Neutrophil (primary cell): ENCODE data around the gene FEV.

Experiments used
- H3K27ac ChIP-seq: fragments of 200-600 bp; sonication (generic); 2 replicates; pipeline ENCODE4 v1.5.1; 2016; ENCODE audit warnings: mild to moderate bottlenecking, moderate library complexity
- H3K27me3 ChIP-seq: fragments of 200-600 bp; sonication (generic); 2 replicates; pipeline ENCODE4 v1.6.0; 2016; ENCODE audit warnings: mild to moderate bottlenecking
- H3K36me3 ChIP-seq: fragments of 200-600 bp; sonication (generic); 2 replicates; pipeline ENCODE4 v1.5.1; 2017
- H3K4me1 ChIP-seq, 2 experiments: fragments of 200-600 bp in 1 of 2; sonication (generic) in 1 of 2; 1 replicate in 1 of 2; 2 replicates in 1 of 2; pipeline versions ENCODE4 v1.5.1 to v1.6.1; 2013 to 2016; ENCODE audit warnings: low read depth in 1 of 2, low read length in 1 of 2, mild to moderate bottlenecking in 1 of 2, moderate library complexity in 1 of 2; ENCODE audit not compliant: control insufficient read depth in 1 of 2, insufficient read depth in 1 of 2
- H3K4me3 ChIP-seq, 2 experiments: fragments of 200-600 bp in 1 of 2; sonication (generic) in 1 of 2; 1 replicate in 1 of 2; 2 replicates in 1 of 2; pipeline ENCODE4 v1.5.1; 2013 to 2016; ENCODE audit warnings: low read depth in 1 of 2, low read length in 1 of 2, mild to moderate bottlenecking in 1 of 2, moderate library complexity in 1 of 2
- H3K9me3 ChIP-seq: fragments of 200-600 bp; sonication (generic); 2 replicates; pipeline ENCODE4 v1.5.1; 2016
- CTCF ChIP-seq: fragments of 200-600 bp; sonication (generic); IDR thresholded peaks from 2 replicates; pipeline ENCODE4 v1.5.1; 2016; ENCODE audit warnings: antibody characterized with exemption

FEV gene

DNA sequence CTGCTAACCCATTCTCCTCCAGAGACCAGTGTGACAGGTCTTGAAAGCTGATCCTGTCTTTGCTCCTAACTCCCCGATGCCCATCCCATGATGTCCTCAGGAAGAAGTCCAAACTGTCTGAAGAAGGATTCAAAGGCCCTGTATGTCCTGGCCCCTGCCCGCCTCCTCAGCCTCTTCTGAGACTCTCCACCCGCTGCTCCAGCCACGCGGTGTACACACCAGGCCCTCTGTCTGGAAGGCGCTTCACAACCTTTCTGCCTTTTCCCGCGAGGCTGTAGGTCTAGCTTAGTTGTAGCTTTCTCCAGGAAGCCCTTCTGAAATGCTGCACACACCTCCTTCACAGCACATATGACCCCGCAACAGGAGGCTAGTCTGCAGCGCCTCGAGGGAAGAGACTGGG lies 31.7 kb upstream of the FEV start:
- Histone ChIP-seq H3K9me3 (no peaks in the 10 kb centered on the region), H3K27me3 (peaks cover 68% of the 10 kb centered on the region), H3K4me3 (no peak overlapping the region), H3K4me1 (no peaks in the 10 kb centered on the region), H3K36me3 (no peaks in the 10 kb centered on the region), H3K27ac (no peak overlapping the region)
- TF ChIP-seq CTCF: no peak

DNA sequence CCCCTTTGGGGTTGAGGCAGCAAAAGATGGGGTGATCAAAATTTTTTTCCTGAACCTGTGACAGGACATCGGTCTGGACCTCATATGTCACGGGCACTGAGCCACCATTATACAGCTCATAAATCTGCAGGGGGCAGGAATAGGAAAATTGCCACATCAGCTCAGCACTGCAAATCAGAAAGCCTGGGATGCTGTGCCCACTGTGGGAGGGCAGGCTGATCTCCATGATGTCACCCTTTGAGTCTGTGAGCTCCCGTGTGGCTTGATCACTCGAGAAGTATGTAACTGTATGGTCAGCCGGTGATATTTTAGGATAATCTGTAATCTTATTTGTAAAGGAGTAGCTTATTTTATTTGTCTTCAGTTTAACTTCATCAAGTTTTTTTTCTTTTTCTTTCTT lies 25.9 kb upstream of the FEV start:
- H3K4me1 ChIP-seq: no peaks in the 10 kb centered on the region
- H3K9me3 ChIP-seq: no peaks in the 10 kb centered on the region
- no peak overlapping the region for H3K27ac ChIP-seq
- no peaks in the 10 kb centered on the region for H3K36me3 ChIP-seq
- TF ChIP-seq CTCF: no peak
- no peak overlapping the region for H3K4me3 ChIP-seq
- H3K27me3 ChIP-seq: peaks cover 83% of the 10 kb centered on the region

- Histone ChIP-seq H3K4me3 (no peak overlapping the region), H3K4me1 (no peaks in the 10 kb centered on the region), H3K27me3 (peaks cover 89% of the 10 kb centered on the region), H3K36me3 (no peaks in the 10 kb centered on the region), H3K9me3 (no peaks in the 10 kb centered on the region), H3K27ac (no peak overlapping the region)
- no peak for TF ChIP-seq CTCF
Observed at GRCh38 chr2:219010162-219010756, 25.3 kb upstream of the FEV start.

- H3K4me1 ChIP-seq: no peaks in the 10 kb centered on the region
- no peak overlapping the region for H3K27ac ChIP-seq
- H3K36me3 ChIP-seq: no peaks in the 10 kb centered on the region
- H3K27me3 ChIP-seq: peaks cover 94% of the 10 kb centered on the region
- H3K4me3 ChIP-seq: no peak overlapping the region
- TF ChIP-seq CTCF: no peak
- no peaks in the 10 kb centered on the region for H3K9me3 ChIP-seq
Observed at GRCh38 chr2:219009294-219009693, 24.3 kb upstream of the FEV start.

- no peak for TF ChIP-seq CTCF
- Histone ChIP-seq H3K36me3 (no peaks in the 10 kb centered on the region), H3K4me1 (no peaks in the 10 kb centered on the region), H3K4me3 (no peak overlapping the region), H3K9me3 (no peaks in the 10 kb centered on the region), H3K27me3 (peaks cover 99% of the 10 kb centered on the region), H3K27ac (no peak overlapping the region)
Observed at GRCh38 chr2:219003979-219004378, 19.0 kb upstream of the FEV start.

GRCh38 chr2:219003267-219003634 lies 18.3 kb upstream of the FEV start:
- H3K27ac ChIP-seq: no peak overlapping the region
- no peaks in the 10 kb centered on the region for H3K36me3 ChIP-seq
- H3K4me3 ChIP-seq: no peak overlapping the region
- no peak for TF ChIP-seq CTCF
- H3K4me1 ChIP-seq: no peaks in the 10 kb centered on the region
- H3K27me3 ChIP-seq: peaks cover 100% of the 10 kb centered on the region
- H3K9me3 ChIP-seq: no peaks in the 10 kb centered on the region
